K562 (cell line): ENCODE results near the gene ATP6V1A. TPM values are rescaled to one million over a fixed set of nuclear protein-coding genes. Genes with fewer than 3 reads are reported as not detected.

Experiments
- BRD4 ChIP-seq: fragments of 200-600 bp; sonication (generic); IDR thresholded peaks from 2 replicates; pipeline ENCODE4 v1.6.1; 2017; ENCODE audit warnings: inconsistent platforms
- FOXJ2 ChIP-seq: fragments of 200-800 bp; sonication (Bioruptor generic); IDR thresholded peaks from 2 replicates; pipeline ENCODE4 v1.6.1; 2016; ENCODE audit warnings: missing genetic modification characterization, missing compliant biosample characterization
- HNRNPLL ChIP-seq: fragments of 200-400 bp; formaldehyde crosslinking; IDR thresholded peaks from 2 replicates; pipeline ENCODE4 v1.6.1; 2017; ENCODE audit warnings: low read length, low read depth, mild to moderate bottlenecking; ENCODE audit not compliant: poor library complexity, severe bottlenecking
- JUN ChIP-seq, 2 experiments: sonication (generic) in 1 of 2; formaldehyde crosslinking in 1 of 2; IDR thresholded peaks; 2 replicates each; pipeline versions ENCODE4 v1.6.1 to v1.8.0; 2012 to 2022; ENCODE audit warnings: borderline replicate concordance in 2 of 2, mild to moderate bottlenecking in 2 of 2, improper control_type of control experiment in 1 of 2, low read depth in 1 of 2, low read length in 1 of 2, missing genetic modification reagents in 1 of 2
- RBM39 ChIP-seq: fragments of 200-400 bp; formaldehyde crosslinking; optimal IDR thresholded peaks from 2 replicates; pipeline ENCODE3; 2018; ENCODE audit warnings: low read depth, low read length
- SMARCA4 ChIP-seq: fragments of 450-650 bp; IDR thresholded peaks from 2 replicates; pipeline ENCODE4 v1.6.1; 2016
- SMARCC2 ChIP-seq: fragments of 450-650 bp; IDR thresholded peaks from 2 replicates; pipeline ENCODE4 v1.6.1; 2017; ENCODE audit warnings: antibody characterized with exemption, moderate library complexity, mild to moderate bottlenecking, low read depth
- SPI1 ChIP-seq: IDR thresholded peaks from 2 replicates; pipeline ENCODE4 v1.6.1; 2011; ENCODE audit warnings: low read depth, low read length, control low read depth, borderline replicate concordance
- polyA plus RNA-seq, 8 experiments: library from polyadenylated mRNA; depleted of rRNA in 4 of 8; stranded (reverse) in 5 of 8; unstranded in 3 of 8; fragments of >200 nt; fragmentation: Nextera tagmentation in 2 of 8; fragmentation: Illumina TruSeq in 1 of 8; extraction: Ambion mirVana in 2 of 8; extraction: Trizol in 1 of 8; gene quantifications; 2 replicates each; pipeline versions ENCODE4 v1.2.1 to v1.2.3, GENCODE V29; 2011 to 2014; ENCODE audit warnings: inconsistent platforms in 1 of 8, missing spikeins in 1 of 8
- total RNA-seq, 7 experiments: library from RNA; depleted of rRNA in 6 of 7; stranded (reverse); fragments of >200 nt in 6 of 7; fragmentation: Illumina TruSeq in 2 of 7; extraction: Trizol in 2 of 7; gene quantifications; 2 replicates each; pipeline versions ENCODE4 v1.2.1 to v1.2.3, GENCODE V29; 2011 to 2021; ENCODE audit warnings: low replicate concordance in 1 of 7
- TF ChIP-seq, protein P1 (sequence below): sonication (generic); formaldehyde crosslinking; IDR thresholded peaks from 2 replicates; pipeline ENCODE4 v1.8.0; 2023; ENCODE audit warnings: mild to moderate bottlenecking, missing genetic modification reagents
- TF ChIP-seq, protein P2 (sequence below): fragments of 250-450 bp; sonication (Bioruptor Pico); IDR thresholded peaks from 2 replicates; pipeline ENCODE4 v1.4.0; 2020; ENCODE audit warnings: borderline replicate concordance

ATP6V1A gene
- total and polyA plus RNA-seq, 9 of the 15 experiments (the other 6 are each of a cell fraction or from before 2014, with no cell fraction given) = 23.6 to 57.1 (median 39.9) TPM

DNA sequence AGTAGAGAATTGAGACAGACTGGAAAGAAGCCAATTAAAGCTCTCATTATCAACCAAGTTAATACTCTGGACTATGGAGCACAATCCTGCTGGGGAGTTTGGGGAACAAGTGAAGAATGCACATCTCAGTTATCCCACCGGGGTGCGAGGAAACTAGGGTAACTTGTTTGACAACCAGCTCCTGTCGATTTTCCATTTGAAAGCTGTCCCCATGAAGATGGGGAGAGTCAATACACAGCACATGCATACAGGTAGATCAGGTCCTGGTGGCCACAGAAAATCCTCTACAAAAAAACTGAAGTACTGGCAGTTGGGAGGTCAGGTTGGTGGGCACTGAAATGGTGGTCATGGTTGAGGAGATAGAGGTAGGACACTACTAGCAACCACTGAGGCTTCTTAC, 66.0 kb downstream of the ATP6V1A start (continued):
- no peak for TF ChIP-seq SPI1
- TF ChIP-seq FOXJ2 (tag) = no peak
- no peak for TF ChIP-seq RBM39
- TF ChIP-seq, protein P1, sequence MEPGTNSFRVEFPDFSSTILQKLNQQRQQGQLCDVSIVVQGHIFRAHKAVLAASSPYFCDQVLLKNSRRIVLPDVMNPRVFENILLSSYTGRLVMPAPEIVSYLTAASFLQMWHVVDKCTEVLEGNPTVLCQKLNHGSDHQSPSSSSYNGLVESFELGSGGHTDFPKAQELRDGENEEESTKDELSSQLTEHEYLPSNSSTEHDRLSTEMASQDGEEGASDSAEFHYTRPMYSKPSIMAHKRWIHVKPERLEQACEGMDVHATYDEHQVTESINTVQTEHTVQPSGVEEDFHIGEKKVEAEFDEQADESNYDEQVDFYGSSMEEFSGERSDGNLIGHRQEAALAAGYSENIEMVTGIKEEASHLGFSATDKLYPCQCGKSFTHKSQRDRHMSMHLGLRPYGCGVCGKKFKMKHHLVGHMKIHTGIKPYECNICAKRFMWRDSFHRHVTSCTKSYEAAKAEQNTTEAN (CRISPR knock-in tag) = no peak
- no peak for TF ChIP-seq SMARCA4
- TF ChIP-seq HNRNPLL = no peak
- TF ChIP-seq, protein P2, sequence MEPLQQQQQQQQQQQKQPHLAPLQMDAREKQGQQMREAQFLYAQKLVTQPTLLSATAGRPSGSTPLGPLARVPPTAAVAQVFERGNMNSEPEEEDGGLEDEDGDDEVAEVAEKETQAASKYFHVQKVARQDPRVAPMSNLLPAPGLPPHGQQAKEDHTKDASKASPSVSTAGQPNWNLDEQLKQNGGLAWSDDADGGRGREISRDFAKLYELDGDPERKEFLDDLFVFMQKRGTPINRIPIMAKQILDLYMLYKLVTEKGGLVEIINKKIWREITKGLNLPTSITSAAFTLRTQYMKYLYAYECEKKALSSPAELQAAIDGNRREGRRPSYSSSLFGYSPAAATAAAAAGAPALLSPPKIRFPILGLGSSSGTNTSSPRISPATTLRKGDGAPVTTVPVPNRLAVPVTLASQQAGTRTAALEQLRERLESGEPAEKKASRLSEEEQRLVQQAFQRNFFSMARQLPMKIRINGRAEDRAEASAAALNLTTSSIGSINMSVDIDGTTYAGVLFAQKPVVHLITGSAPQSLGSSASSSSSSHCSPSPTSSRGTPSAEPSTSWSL (CRISPR knock-in tag) = no peak
- TF ChIP-seq BRD4 = no peak
- TF ChIP-seq SMARCC2 = no peak
- TF ChIP-seq JUN (IDR thresholded peaks at IDR 0.05; ENCODE audit: borderline replicate concordance, low read depth, low read length) = no peak
- no peak for TF ChIP-seq JUN (CRISPR knock-in tag; IDR thresholded peaks at IDR 0.05; ENCODE audit: borderline replicate concordance)
